Stomach (tissue), 9 donors: ENCODE results near the gene RPTOR. TPM values are rescaled to one million over a fixed set of nuclear protein-coding genes. Genes with fewer than 3 reads are reported as not detected.

Source experiments
- DNase-seq, 2 donors: peaks; one replicate each; pipeline versions ENCODE4 v3.0.0 to v3.0.0-alpha.2; 2013 to 2019
- H3K27ac ChIP-seq, 5 donors: fragments of 200-600 bp in 4 of 5; sonication (generic) in 4 of 5; one replicate each; pipeline ENCODE4 v1.5.1; 2013 to 2019; ENCODE audit warnings: mild to moderate bottlenecking in 1 of 5, moderate library complexity in 1 of 5
- H3K27me3 ChIP-seq, 3 donors: fragments of 200-600 bp; sonication (generic); one replicate each; pipeline ENCODE4 v1.5.1; 2017 to 2019; ENCODE audit warnings: mixed run types in 1 of 3
- H3K36me3 ChIP-seq, 4 donors: fragments of 200-600 bp; sonication (generic); 1 replicate in 3 of 4; 2 replicates in 1 of 4; pipeline ENCODE4 v1.5.1; 2016 to 2019
- H3K4me1 ChIP-seq, 4 donors: fragments of 200-600 bp; sonication (generic); one replicate each; pipeline ENCODE4 v1.5.1; 2016 to 2019
- H3K4me3 ChIP-seq, 4 donors: fragments of 200-600 bp; sonication (generic) in 3 of 4; one replicate each; pipeline ENCODE4 v1.5.1; 2016 to 2019; ENCODE audit warnings: mild to moderate bottlenecking in 1 of 4
- H3K9me3 ChIP-seq, 4 donors: fragments of 200-600 bp; sonication (generic); one replicate each; pipeline ENCODE4 v1.5.1; 2016 to 2019
- CTCF ChIP-seq, 7 experiments: fragments of 450-650 bp in 4 of 7; fragments of 200-600 bp in 3 of 7; sonication (generic) in 3 of 7; IDR thresholded peaks; one replicate each; pipeline ENCODE4 v1.5.1; 2016 to 2019; ENCODE audit warnings: antibody characterized with exemption in 7 of 7, control low read depth in 2 of 7, mild to moderate bottlenecking in 1 of 7
- EP300 ChIP-seq: sonication (generic); formaldehyde crosslinking; IDR thresholded peaks from one replicate; pipeline ENCODE4 v1.6.1; 2017; ENCODE audit warnings: antibody characterized with exemption
- POLR2A ChIP-seq, 4 donors: fragments of 450-650 bp; IDR thresholded peaks; one replicate each; pipeline ENCODE4 v1.6.1; 2016; ENCODE audit warnings: antibody characterized with exemption in 4 of 4, control low read depth in 2 of 4, mild to moderate bottlenecking in 1 of 4, moderate library complexity in 1 of 4
- POLR2AphosphoS5 ChIP-seq, 3 donors: sonication (generic); formaldehyde crosslinking; IDR thresholded peaks; one replicate each; pipeline ENCODE4 v1.6.1; 2016; ENCODE audit warnings: antibody characterized with exemption in 3 of 3
- WGBS, 5 donors: extraction: QIAGEN DNeasy Blood & Tissue Kit in 3 of 5; methylation state at CpG; one replicate each; pipeline versions ENCODE4 v1.1.5 to v1.1.7; 2013 to 2018; 5-methylcytosine and 5-hydroxymethylcytosine counted together
- intact Hi-C: fragments of 100-400 bp; cut with DNase I; formaldehyde crosslinking; loops from one replicate; pipeline ENCODE4 v1.15.1; 2023; ENCODE audit warnings: low total_unique reads
- polyA plus RNA-seq, 3 donors: library from polyadenylated mRNA; stranded (reverse); fragments of 200-250 nt; gene quantifications; one replicate each; pipeline ENCODE4 v1.2.3, GENCODE V29; 2013
- total RNA-seq, 5 donors: library from RNA; depleted of rRNA; stranded (reverse); fragments of >200 nt; gene quantifications; one replicate each; pipeline versions ENCODE4 v1.1.0 to v1.2.3, GENCODE V29; 2014 to 2016
- donor health status: healthy with polysubstance abuse.
- donor health status: Bipolar disorder and iron deficiency.
- donor health status: healthy.

Gene RPTOR
- total and polyA plus RNA-seq, 8 donors = 3.8 to 103 (median 19.3) TPM

- Histone ChIP-seq H3K27me3 (no peaks in the 10 kb centered on the region), H3K27ac (no peak overlapping the region), H3K4me1 (peaks cover 0 to 25% (median 16%) of the 10 kb centered on the region in 4 donors), H3K4me3 (no peak overlapping the region), H3K36me3 (no peaks in the 10 kb centered on the region), H3K9me3 (no peaks in the 10 kb centered on the region)
- 76 to 81% (median 78%) methylated on average over 12 of the region's 12 CpGs for WGBS, 5 donors
- TF ChIP-seq CTCF (IDR thresholded peaks at IDR 0.05) (no peak), POLR2A (IDR thresholded peaks at IDR 0.05) (no peak), POLR2AphosphoS5 (IDR thresholded peaks at IDR 0.05) (no peak), EP300 (no peak)
- intact Hi-C loops = no loop called here
- DNase-seq = no peak
Measured at GRCh38 chr17:80667462-80668277, 123.0 kb downstream of the RPTOR start.

- no peaks in the 10 kb centered on the region for H3K9me3 ChIP-seq
- intact Hi-C loops = no loop called here
- no peak overlapping the region for H3K4me3 ChIP-seq
- WGBS, 5 donors = 90 to 92% (median 91%) methylated on average over 20 of the region's 20 CpGs
- peaks cover 0 to 19% (median 14%) of the 10 kb centered on the region in 4 donors for H3K4me1 ChIP-seq
- no peak for TF ChIP-seq EP300
- no peak for TF ChIP-seq POLR2A (IDR thresholded peaks at IDR 0.05)
- no peak for TF ChIP-seq CTCF (IDR thresholded peaks at IDR 0.05)
- no peak for TF ChIP-seq POLR2AphosphoS5 (IDR thresholded peaks at IDR 0.05)
- H3K27me3 ChIP-seq = no peaks in the 10 kb centered on the region
- no peak for DNase-seq
- no peak overlapping the region for H3K27ac ChIP-seq
- no peaks in the 10 kb centered on the region for H3K36me3 ChIP-seq
Measured at GRCh38 chr17:80668375-80669148, 123.9 kb downstream of the RPTOR start.

- Histone ChIP-seq H3K9me3 (no peaks in the 10 kb centered on the region), H3K36me3 (no peaks in the 10 kb centered on the region), H3K4me1 (peaks cover 0 to 9% (median 2%) of the 10 kb centered on the region in 4 donors), H3K27me3 (no peaks in the 10 kb centered on the region), H3K27ac (no peak overlapping the region), H3K4me3 (no peak overlapping the region)
- WGBS, 5 donors = 77 to 87% (median 84%) methylated on average over 14 of the region's 14 CpGs
- TF ChIP-seq CTCF (IDR thresholded peaks at IDR 0.05) = no peak
- no peak for TF ChIP-seq POLR2A (IDR thresholded peaks at IDR 0.05)
- TF ChIP-seq EP300 = no peak
- no peak for TF ChIP-seq POLR2AphosphoS5 (IDR thresholded peaks at IDR 0.05)
- intact Hi-C loops = no loop called here
- no peak for DNase-seq
Measured at GRCh38 chr17:80671039-80671824, 126.6 kb downstream of the RPTOR start.

- WGBS, 5 donors = 80 to 94% (median 85%) methylated on average over 5 of the region's 5 CpGs
- Histone ChIP-seq H3K36me3 (no peaks in the 10 kb centered on the region), H3K4me3 (no peak overlapping the region), H3K27ac (no peak overlapping the region), H3K4me1 (peaks cover 0 to 9% (median 2%) of the 10 kb centered on the region in 4 donors), H3K27me3 (no peaks in the 10 kb centered on the region), H3K9me3 (no peaks in the 10 kb centered on the region)
- DNase-seq = no peak
- no peak for TF ChIP-seq EP300
- TF ChIP-seq POLR2A (IDR thresholded peaks at IDR 0.05) = no peak
- no peak for TF ChIP-seq POLR2AphosphoS5 (IDR thresholded peaks at IDR 0.05)
- TF ChIP-seq CTCF (IDR thresholded peaks at IDR 0.05) = no peak
- intact Hi-C loops = no loop called here
Measured at GRCh38 chr17:80671825-80672110, 127.1 kb downstream of the RPTOR start.
